Natural killer cell (primary cell): Measurements from ENCODE around the gene MUC5AC. TPM values are rescaled to one million over a fixed set of nuclear protein-coding genes. Genes with fewer than 3 reads are reported as not detected.
"Not testable (repeated sequence)": the region's sequence is repeated elsewhere in the genome, so short reads cannot be mapped to it uniquely, and the experiment has no call there.

Experiments used
- ATAC-seq, 3 donors: fragments of 150-1000 bp in 2 of 3; fragments of 200-7000 bp in 1 of 3; cut with Tn5 transposase; 1 replicate in 1 of 3; 2 replicates in 2 of 3; pipeline ENCODE4 v1.10.0; 2021; ENCODE audit warnings: mild to moderate bottlenecking in 2 of 3, moderate library complexity in 2 of 3
- DNase-seq, 2 donors: peaks; one replicate each; pipeline versions ENCODE4 v3.0.0 to v3.0.0-alpha.2; 2013 to 2021; ENCODE audit warnings: mixed read lengths in 1 of 2
- H3K27ac ChIP-seq: one replicate; pipeline ENCODE4 v1.5.1; 2013; ENCODE audit warnings: mild to moderate bottlenecking, low read length
- H3K27me3 ChIP-seq: one replicate; pipeline ENCODE4 v1.6.1; 2013; ENCODE audit warnings: low read length; ENCODE audit not compliant: control insufficient read depth, insufficient read depth
- H3K36me3 ChIP-seq: one replicate; pipeline ENCODE4 v1.6.1; 2013; ENCODE audit warnings: low read length; ENCODE audit not compliant: control insufficient read depth, insufficient read depth
- H3K4me1 ChIP-seq: one replicate; pipeline ENCODE4 v1.6.1; 2013; ENCODE audit warnings: low read length; ENCODE audit not compliant: control insufficient read depth, insufficient read depth
- H3K4me3 ChIP-seq: one replicate; pipeline ENCODE4 v1.5.1; 2013; ENCODE audit warnings: low read length
- H3K9me3 ChIP-seq: one replicate; pipeline ENCODE4 v1.6.1; 2013; ENCODE audit warnings: low read length; ENCODE audit not compliant: control insufficient read depth, insufficient read depth
- H3K27ac Mint-ChIP-seq, 2 donors: one replicate each; pipeline ENCODE4 v1.8.0; 2022; ENCODE audit warnings: mild to moderate bottlenecking in 2 of 2, mixed read lengths in 2 of 2, moderate library complexity in 1 of 2
- H3K27me3 Mint-ChIP-seq, 2 donors: one replicate each; pipeline ENCODE4 v1.8.0; 2022; ENCODE audit warnings: low read depth in 2 of 2, mixed read lengths in 2 of 2
- H3K36me3 Mint-ChIP-seq: one replicate; pipeline ENCODE4 v1.8.0; 2022; ENCODE audit warnings: mixed read lengths
- H3K4me1 Mint-ChIP-seq, 2 donors: one replicate each; pipeline ENCODE4 v1.8.0; 2022; ENCODE audit warnings: mixed read lengths in 2 of 2
- H3K4me3 Mint-ChIP-seq: one replicate; pipeline ENCODE4 v1.8.0; 2022; ENCODE audit warnings: mild to moderate bottlenecking, moderate library complexity, mixed read lengths
- H3K9me3 Mint-ChIP-seq, 2 donors: one replicate each; pipeline ENCODE4 v1.8.0; 2022; ENCODE audit warnings: mixed read lengths in 2 of 2
- WGBS: methylation state at CpG from one replicate; pipeline ENCODE4 v1.1.7; 2013; ENCODE audit warnings: missing lambda C conversion rate; ENCODE audit not compliant: insufficient coverage; 5-methylcytosine and 5-hydroxymethylcytosine counted together
- intact Hi-C: fragments of 100-400 bp; cut with micrococcal nuclease; formaldehyde crosslinking; loops from one replicate; pipeline ENCODE4 v1.14.2; 2022
- total RNA-seq, 4 donors: library from RNA; stranded (reverse); fragments of 120-200 nt in 1 of 4; gene quantifications; one replicate each; pipeline versions ENCODE4 v1.2.3 to v1.2.4, GENCODE V29; 2013 to 2022

MUC5AC gene
- total RNA-seq, 3 donors from 2014 or later (not counting 1 experiment from before 2014, with no cell fraction given) = not detected

DNA sequence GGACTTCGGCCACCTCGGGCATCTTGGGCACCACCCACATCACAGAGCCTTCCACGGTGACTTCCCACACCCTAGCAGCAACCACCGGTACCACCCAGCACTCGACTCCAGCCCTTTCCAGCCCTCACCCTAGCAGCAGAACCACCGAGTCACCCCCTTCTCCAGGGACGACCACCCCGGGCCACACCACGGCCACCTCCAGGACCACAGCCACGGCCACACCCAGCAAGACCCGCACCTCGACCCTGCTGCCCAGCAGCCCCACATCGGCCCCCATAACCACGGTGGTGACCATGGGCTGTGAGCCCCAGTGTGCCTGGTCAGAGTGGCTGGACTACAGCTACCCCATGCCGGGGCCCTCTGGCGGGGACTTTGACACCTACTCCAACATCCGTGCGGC, 85.8 kb downstream of the MUC5AC start:
- H3K36me3 ChIP-seq, DNase-seq, H3K9me3 ChIP-seq, H3K4me3 Mint-ChIP-seq, H3K36me3 Mint-ChIP-seq, H3K4me3 ChIP-seq, H3K27me3 ChIP-seq, H3K9me3 Mint-ChIP-seq, ATAC-seq, H3K27me3 Mint-ChIP-seq, H3K27ac ChIP-seq, intact Hi-C loops: not testable (repeated sequence)
- H3K27ac Mint-ChIP-seq = peak overlapping the region in 1 of 2 donors; percentile 81
- H3K4me1 ChIP-seq = peaks cover 11% of the 10 kb centered on the region
- WGBS = 93% methylated on average over 8 of the region's 18 CpGs
- H3K4me1 Mint-ChIP-seq = peaks cover 0 to 20% of the 10 kb centered on the region in 2 donors

- H3K4me1 Mint-ChIP-seq = peaks cover 0 to 20% of the 10 kb centered on the region in 2 donors
- intact Hi-C loops, H3K4me3 Mint-ChIP-seq, H3K27ac ChIP-seq, ATAC-seq, H3K36me3 ChIP-seq, H3K27me3 ChIP-seq, H3K27ac Mint-ChIP-seq, H3K36me3 Mint-ChIP-seq, H3K9me3 Mint-ChIP-seq, H3K4me3 ChIP-seq, DNase-seq, H3K9me3 ChIP-seq, H3K27me3 Mint-ChIP-seq: not testable (repeated sequence)
- WGBS = 76% methylated on average over 7 of the region's 9 CpGs
- peaks cover 11% of the 10 kb centered on the region for H3K4me1 ChIP-seq
These were observed 86.8 kb downstream of the MUC5AC start for GRCh38 chr11:1244557-1244956.

DNA sequence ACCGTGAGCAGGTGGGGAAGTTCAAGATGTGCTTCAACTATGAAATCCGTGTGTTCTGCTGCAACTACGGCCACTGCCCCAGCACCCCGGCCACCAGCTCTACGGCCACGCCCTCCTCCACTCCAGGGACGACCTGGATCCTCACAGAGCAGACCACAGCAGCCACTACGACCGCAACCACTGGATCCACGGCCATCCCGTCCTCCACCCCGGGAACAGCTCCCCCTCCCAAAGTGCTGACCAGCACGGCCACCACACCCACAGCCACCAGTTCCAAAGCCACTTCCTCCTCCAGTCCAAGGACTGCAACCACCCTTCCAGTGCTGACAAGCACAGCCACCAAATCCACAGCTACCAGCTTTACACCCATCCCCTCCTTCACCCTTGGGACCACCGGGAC, 88.0 kb downstream of the MUC5AC start:
- 97% methylated on average over 13 of the region's 14 CpGs for WGBS
- H3K36me3 ChIP-seq, DNase-seq, H3K9me3 ChIP-seq, intact Hi-C loops, H3K4me3 ChIP-seq, H3K27me3 ChIP-seq, H3K27ac ChIP-seq, ATAC-seq, H3K4me3 Mint-ChIP-seq, H3K27me3 Mint-ChIP-seq, H3K9me3 Mint-ChIP-seq, H3K36me3 Mint-ChIP-seq, H3K27ac Mint-ChIP-seq: not testable (repeated sequence)
- peaks cover 0 to 28% of the 10 kb centered on the region in 2 donors for H3K4me1 Mint-ChIP-seq
- H3K4me1 ChIP-seq = peaks cover 11% of the 10 kb centered on the region

GRCh38 chr11:1246301-1246700, 88.5 kb downstream of the MUC5AC start:
- DNase-seq, H3K9me3 ChIP-seq, H3K27me3 Mint-ChIP-seq, intact Hi-C loops, ATAC-seq, H3K27me3 ChIP-seq, H3K4me3 ChIP-seq, H3K27ac ChIP-seq, H3K9me3 Mint-ChIP-seq, H3K36me3 Mint-ChIP-seq, H3K4me3 Mint-ChIP-seq, H3K36me3 ChIP-seq: not testable (repeated sequence)
- WGBS = 88% methylated on average over 14 of the region's 14 CpGs
- Mint-ChIP-seq H3K27ac (peak overlapping the region; percentile 61 to 76), H3K4me1 (peaks cover 0 to 33% of the 10 kb centered on the region in 2 donors)
- H3K4me1 ChIP-seq = peaks cover 16% of the 10 kb centered on the region

GRCh38 chr11:1247026-1247425, 89.3 kb downstream of the MUC5AC start:
- H3K27ac Mint-ChIP-seq, DNase-seq, H3K36me3 Mint-ChIP-seq, H3K4me3 Mint-ChIP-seq, H3K9me3 ChIP-seq, H3K27me3 Mint-ChIP-seq, intact Hi-C loops, H3K36me3 ChIP-seq, H3K9me3 Mint-ChIP-seq, H3K4me3 ChIP-seq, H3K27ac ChIP-seq, ATAC-seq, H3K27me3 ChIP-seq: not testable (repeated sequence)
- H3K4me1 ChIP-seq = peaks cover 15% of the 10 kb centered on the region
- peaks cover 0 to 31% of the 10 kb centered on the region in 2 donors for H3K4me1 Mint-ChIP-seq
- WGBS = 98% methylated on average over 9 of the region's 14 CpGs

- H3K27ac ChIP-seq, H3K36me3 Mint-ChIP-seq, DNase-seq, H3K4me1 ChIP-seq, ATAC-seq, H3K27me3 ChIP-seq, H3K27ac Mint-ChIP-seq, intact Hi-C loops, H3K4me3 ChIP-seq, H3K27me3 Mint-ChIP-seq, H3K9me3 Mint-ChIP-seq, H3K9me3 ChIP-seq, H3K4me3 Mint-ChIP-seq, H3K36me3 ChIP-seq: not testable (repeated sequence)
- H3K4me1 Mint-ChIP-seq = peaks cover 0 to 24% of the 10 kb centered on the region in 2 donors
- WGBS = 100% methylated on average over 1 of the region's 18 CpGs
These were observed 91.2 kb downstream of the MUC5AC start for GRCh38 chr11:1248951-1249350.

DNA sequence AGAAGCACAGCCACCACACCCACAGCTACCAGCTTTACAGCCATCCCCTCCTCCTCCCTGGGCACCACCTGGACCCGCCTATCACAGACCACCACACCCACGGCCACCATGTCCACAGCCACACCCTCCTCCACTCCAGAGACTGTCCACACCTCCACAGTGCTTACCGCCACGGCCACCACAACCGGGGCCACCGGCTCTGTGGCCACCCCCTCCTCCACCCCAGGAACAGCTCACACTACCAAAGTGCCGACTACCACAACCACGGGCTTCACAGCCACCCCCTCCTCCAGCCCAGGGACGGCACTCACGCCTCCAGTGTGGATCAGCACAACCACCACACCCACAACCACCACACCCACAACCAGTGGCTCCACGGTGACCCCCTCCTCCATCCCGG, 92.7 kb downstream of the MUC5AC start:
- H3K4me3 Mint-ChIP-seq, H3K36me3 Mint-ChIP-seq, H3K9me3 Mint-ChIP-seq, H3K27me3 Mint-ChIP-seq, ATAC-seq, DNase-seq, H3K4me1 ChIP-seq, H3K36me3 ChIP-seq, H3K27me3 ChIP-seq, H3K4me3 ChIP-seq, H3K27ac ChIP-seq, H3K9me3 ChIP-seq, intact Hi-C loops: not testable (repeated sequence)
- H3K27ac Mint-ChIP-seq = peak overlapping the region; percentile 68 to 70
- H3K4me1 Mint-ChIP-seq = peaks cover 0 to 24% of the 10 kb centered on the region in 2 donors
- 52% methylated on average over 4 of the region's 12 CpGs for WGBS
